Raji (cell line): ENCODE measurements around the gene CAMKK2.

Source experiments
- POLR2A ChIP-seq: IDR thresholded peaks from 2 replicates; pipeline ENCODE4 v1.6.1; 2011; ENCODE audit warnings: low read depth, low read length, control low read depth; ENCODE audit not compliant: insufficient read depth

CAMKK2 gene

DNA sequence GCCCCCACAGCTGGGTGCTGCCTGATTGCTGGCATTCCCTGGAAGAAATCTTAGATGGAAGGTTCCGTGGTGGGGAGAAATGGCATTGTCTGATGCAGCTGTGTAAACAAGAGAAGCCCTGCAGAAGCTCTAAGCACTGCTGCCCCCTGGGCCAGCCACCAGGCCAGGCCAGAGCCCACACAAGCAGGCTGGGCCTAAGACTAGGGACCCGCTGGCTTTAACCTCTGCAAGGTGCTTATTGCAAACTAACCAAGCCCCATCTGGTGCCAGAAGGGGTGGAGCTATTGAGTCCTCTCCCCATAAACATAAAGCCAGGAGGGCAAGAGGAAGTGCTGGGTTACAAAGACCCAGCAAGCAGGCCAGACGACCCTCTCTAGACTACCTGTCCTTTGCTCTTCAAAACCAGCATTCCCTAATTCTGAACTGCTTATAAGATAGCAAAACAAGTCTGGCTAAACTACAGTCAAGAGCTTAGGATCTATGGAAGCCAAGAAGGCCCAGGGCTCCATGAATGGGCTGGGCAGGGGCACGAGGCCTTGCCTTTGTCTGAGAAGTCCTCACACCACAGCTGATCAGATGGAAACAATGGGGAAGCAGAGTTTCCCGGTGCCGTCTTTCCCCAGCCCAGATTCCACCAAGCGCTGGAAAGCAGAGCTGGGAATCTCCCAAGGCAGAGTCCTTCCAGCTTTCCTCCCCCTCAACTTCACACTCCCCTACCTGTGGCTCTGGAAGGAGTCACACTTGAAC, 57.7 kb downstream of the CAMKK2 start:
- no peak for TF ChIP-seq POLR2A

DNA sequence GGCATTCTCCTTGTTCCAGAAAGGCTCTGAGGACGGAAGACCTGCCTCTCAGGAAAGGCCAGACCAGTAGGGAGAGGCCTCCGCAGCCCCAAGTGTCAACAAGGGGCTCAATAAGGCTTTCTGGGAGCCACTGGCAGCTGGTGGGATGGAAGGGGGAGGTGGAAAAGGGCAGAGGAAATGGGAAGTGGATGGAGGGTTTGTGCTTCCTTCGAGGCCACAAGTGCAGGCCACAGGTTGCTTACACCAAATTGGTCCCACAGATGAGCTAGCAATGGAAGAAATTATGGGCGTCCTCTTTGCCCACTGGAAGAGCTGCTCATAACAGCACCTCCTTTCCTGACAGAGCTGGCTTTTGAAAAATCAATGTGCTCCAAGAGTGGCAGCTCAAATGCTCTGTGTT, 58.4 kb downstream of the CAMKK2 start:
- TF ChIP-seq POLR2A, result no peak

DNA sequence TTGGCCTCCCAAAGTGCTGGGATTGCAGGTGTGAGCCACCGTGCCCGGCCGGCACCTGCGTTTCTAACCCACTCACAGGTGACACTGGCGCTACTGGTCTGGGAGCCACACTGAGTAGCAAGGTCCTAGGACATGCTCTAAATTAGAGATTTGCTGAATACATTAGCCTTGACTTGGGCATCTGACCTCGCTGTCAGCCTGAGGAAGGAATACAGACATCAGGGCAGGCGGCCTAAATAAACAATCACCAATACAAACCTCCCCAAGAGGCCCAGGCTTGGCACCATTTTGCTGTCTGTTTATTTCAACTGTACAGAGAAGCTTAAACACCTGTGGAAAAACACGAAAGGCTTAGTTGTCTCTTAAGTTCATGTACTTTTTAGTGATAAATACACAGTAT, 59.1 kb downstream of the CAMKK2 start:
- no peak for TF ChIP-seq POLR2A

DNA sequence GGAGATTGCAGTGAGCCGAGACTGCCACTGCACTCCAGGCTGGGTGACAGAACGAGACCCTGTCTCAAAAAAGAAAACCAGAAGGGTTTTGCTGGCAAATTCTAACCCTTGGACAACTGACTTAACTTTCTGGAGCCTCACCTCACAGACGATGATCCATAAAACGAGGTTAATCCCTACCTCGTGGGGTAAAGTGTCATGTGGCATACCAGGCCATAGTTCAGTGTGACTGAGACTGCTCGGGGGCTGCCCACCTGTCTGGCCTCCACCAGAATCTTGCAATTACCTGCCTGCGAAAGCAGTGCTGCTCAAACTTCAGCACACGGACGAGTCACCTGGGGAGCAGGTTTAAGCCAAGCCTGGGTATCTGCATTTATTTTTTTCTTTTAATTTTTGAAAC, 59.7 kb downstream of the CAMKK2 start:
- no peak for TF ChIP-seq POLR2A

DNA sequence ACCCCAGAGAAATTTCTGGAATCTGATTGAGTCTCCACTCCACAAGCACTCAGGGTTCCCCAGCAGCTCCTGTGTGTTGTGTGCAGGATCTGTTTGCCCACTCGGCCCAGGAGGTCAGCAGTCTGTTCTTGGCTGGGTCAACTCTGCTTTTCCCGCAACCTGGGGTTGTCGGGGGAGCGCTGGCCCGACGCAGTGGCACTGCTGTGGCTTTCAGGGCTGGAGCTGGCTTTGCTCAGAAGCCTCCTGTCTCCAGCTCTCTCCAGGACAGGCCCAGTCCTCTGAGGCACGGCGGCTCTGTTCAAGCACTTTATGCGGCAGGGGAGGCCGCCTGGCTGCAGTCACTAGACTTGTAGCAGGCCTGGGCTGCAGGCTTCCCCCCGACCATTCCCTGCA, 62.9 kb downstream of the CAMKK2 start:
- no peak for TF ChIP-seq POLR2A

DNA sequence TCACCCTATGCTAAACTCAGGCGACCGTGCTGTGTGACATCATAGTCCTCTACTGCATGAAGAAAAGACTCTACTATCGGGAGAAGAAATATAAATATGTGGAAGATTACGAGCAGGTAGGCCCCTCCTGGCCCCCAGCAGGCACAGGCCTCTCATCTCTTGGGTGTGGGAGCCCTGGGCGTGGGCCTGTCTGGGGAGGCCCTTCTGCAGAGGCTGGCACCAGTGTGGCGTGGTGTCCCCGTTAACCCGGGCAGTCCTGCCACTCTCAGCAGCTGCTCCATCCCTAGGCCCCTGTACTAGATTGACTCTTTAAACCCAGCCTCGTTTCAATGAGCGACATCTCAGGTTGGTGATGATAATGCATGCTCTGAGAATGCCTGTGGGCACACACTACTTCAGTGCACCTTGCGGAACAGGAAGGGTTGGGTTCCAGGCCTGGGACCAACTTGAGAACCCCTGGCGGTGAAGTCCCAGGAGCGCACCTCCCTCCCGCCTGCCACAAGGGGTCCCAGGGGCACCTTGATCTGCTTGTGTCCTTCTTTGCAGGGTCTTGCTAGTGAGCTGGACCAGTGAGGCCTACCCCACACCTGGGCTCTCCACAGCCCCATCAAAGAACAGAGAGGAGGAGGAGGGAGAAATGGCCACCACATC, 63.4 kb downstream of the CAMKK2 start:
- no peak for TF ChIP-seq POLR2A

DNA sequence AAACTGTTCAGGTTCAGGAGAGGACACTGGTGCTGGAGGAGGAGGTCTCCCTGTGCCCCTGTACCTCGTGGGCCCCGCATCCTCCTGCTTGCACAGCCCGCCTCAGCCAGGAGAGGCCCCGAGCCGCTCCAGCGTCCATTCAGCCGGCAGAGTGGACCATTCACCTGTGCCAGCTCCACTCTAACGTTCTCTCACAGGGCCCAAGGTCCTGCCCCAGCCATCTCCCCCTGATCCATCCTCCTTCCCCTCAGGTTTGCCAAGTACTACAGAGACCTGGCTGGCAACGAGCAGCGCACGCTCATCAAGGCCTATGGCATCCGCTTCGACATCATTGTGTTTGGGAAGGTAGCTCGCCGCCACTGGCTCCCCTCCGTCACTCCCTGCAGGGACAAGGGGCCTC, 64.3 kb downstream of the CAMKK2 start:
- TF ChIP-seq POLR2A, result no peak

DNA sequence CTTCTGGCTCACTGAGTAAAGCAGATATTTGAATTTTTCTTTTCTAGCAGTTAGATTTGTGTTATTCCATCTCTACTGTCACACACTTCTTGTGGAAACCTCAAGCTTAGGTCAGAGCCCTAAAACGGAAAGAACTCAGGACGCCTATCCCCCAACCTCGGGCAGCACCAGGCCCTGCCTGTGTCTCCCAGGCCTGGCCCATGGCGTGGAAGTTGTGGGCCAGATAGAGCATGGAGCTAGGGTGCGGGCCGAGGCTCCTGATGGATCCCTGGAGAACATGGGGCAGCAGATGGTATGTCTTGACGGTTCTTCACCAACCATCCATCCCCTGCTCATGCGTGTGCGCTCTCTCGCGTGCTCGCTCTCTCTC, 66.0 kb downstream of the CAMKK2 start:
- no peak for TF ChIP-seq POLR2A

DNA sequence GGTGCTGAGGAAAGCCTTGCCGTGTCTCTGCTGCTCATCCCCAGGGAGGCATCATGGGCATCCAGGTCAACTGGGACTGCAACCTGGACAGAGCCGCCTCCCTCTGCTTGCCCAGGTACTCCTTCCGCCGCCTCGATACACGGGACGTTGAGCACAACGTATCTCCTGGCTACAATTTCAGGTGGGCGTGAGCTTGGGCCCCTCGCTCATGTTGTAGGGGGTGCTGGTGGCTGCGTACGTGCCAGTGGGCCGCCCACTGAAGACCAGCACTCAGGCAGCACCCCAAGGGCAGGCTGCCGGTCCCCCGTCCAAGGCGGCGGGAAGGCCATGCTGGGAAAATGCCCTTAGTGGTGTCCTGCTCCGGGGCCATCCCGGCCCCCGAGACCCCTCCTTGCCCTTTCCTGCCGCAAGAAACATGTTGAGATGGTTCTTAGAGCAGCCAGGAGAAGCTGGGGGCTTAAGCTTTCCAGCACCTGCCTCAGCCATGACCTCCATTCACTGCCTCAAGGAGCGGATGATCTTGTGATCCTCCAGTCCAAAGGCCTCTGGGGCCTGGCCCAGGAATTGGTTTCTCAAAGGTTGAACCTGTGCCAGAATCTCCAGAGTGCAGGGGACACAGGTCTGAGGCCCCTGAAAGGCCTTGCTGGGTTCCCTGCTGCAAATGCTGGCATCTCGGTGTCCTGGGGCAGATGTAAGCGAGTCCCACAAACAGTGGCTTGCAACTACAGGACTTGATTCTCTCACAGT, 67.4 kb downstream of the CAMKK2 start:
- TF ChIP-seq POLR2A, result no peak

DNA sequence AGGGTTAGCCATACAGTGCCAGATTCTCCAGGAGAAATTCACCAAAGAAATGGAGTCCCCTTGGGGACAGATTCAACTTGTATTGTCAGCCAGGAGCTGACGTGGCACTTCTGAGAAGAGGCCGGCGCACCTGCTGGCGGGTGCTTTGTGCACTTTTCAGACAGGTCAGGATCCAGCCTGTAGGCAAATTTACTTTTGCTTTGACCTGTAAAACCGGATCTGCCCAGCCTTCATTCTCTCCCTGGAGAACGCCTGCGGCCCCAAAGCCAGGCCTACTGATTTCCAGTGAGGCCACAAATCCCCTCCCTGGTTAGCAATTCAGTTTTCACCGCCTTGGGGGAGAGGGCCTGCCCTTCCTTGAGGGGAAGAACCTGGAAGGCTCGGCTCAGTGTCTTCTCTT, 69.2 kb downstream of the CAMKK2 start:
- TF ChIP-seq POLR2A, result no peak

DNA sequence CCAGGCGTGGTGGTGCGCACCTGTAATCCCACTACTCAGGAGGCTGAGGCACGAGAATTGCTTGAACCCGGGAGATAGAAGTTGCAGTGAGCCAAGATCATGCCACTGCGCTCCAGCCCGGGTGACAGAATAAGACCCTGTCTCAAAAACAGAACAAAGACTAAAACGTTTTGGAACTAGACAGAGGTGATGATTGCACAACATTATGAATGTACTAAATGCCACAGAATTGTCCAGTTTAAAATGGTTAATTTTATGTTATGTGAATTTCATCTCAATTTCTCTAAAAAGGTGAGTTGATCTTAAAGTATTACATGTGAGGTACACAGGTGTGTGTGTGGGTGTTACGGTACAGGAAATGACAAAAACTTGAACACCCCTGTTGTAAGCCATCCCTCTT, 70.1 kb downstream of the CAMKK2 start:
- no peak for TF ChIP-seq POLR2A

DNA sequence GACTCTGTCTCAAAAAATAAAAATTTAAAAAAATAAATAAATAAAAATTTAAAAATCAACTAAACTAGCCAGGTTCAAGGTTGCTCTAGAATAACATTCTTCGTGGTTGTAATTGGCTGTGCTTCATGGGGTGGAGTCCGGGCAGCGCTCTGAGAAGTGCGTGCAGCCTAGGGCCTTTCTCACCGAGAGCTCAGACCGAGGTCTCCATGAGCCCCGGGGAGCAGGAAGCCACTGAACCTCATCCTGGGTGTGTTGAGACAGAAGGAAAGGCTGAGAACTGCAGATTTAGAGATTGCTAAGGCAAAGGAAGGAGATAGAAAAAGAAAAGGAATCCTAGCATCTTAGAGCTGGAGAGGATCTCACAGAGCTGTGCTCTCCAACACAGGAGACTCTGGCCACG, 71.9 kb downstream of the CAMKK2 start:
- TF ChIP-seq POLR2A, result no peak

DNA sequence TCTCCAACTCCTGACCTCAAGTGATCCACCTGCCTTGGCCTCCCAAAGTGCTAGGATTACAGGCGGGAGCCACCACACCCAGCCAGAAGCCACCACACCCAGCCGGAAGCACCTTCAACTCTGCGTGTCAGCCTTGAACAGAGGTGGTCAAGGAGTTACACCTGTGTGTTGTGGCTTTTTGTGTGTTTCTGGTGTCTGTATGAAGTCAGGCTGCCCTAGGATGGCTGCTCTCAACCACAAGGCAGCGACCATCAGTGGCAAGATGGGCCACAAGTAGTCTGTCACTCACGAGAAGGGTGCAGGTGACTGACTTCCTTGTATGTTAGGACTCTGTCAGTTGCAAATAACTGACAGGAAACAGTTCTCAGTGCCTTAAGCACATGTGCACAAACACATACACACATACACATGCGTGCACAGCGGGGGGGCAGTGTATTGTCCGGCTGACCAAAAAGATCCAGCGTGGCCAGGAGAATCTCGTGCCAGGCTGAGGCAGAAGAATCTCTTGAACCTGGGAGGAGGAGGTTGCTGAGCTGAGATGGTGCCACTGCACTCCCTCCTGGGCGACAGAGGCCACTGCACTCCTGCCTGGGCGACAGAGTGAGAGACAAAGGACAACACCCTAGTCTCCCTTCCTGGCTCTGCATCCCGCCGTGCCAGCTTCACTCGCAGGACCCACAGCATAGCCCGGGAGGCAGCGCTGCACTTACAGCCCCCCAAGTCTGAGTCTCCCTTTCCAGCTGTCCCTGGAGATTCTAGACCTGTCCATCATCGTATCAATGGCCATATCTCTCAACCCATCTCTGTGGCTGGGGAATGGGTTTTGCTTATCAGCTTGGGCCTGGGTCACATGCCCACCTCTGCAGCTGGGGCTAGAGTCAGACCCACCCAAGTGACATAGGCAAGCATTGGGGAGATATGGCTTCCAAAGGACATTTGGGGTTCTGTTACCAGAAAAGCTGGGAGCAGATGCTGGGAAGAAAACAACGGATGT, 72.9 kb downstream of the CAMKK2 start:
- no peak for TF ChIP-seq POLR2A

DNA sequence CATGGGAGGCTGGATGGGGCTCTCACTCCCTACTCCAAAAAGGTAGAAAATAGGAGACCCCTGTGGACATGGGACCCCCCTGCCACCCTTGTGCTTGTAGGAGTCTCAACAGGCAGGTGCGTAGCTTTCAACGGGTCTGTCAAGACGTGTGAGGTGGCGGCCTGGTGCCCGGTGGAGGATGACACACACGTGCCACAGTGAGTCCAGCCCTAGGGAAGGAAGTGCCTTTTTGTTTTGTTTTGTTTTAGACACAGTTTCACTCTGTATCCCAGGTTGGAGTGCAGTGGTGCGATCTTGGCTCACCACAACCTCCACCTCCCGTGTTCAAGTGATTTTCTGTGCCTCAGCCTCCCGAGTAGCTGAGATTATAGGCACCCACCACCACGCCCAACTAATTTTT, 73.7 kb downstream of the CAMKK2 start:
- TF ChIP-seq POLR2A, result no peak
